Measurements from ENCODE around the gene UBXN10.

The UBXN10 gene

GRCh38 chr1:20234788-20235535, 49.1 kb downstream of the UBXN10 start:
- Mint-ChIP-seq H3K4me3 (no peak overlapping the region), H3K27ac (no peak overlapping the region), H3K36me3 (no peaks in the 10 kb centered on the region), H3K4me1 (peaks cover 2% of the 10 kb centered on the region), H3K27me3 (peaks cover 16% of the 10 kb centered on the region), H3K9me3 (no peaks in the 10 kb centered on the region)
- no peak for DNase-seq (ENCODE audit: low spot score in 2 of 2)
- ATAC-seq (ENCODE audit: low read depth), result no peak

- DNase-seq (ENCODE audit: low spot score in 2 of 2), result no peak
- H3K4me1 Mint-ChIP-seq, result peaks cover 2% of the 10 kb centered on the region
- H3K36me3 Mint-ChIP-seq, result no peaks in the 10 kb centered on the region
- ATAC-seq (ENCODE audit: low read depth), result no peak
- peaks cover 20% of the 10 kb centered on the region for H3K27me3 Mint-ChIP-seq
- no peaks in the 10 kb centered on the region for H3K9me3 Mint-ChIP-seq
- no peak overlapping the region for H3K4me3 Mint-ChIP-seq
- H3K27ac Mint-ChIP-seq, result no peak overlapping the region
These were observed 51.8 kb downstream of the UBXN10 start for GRCh38 chr1:20237646-20238045.

- no peak for ATAC-seq (ENCODE audit: low read depth)
- H3K9me3 Mint-ChIP-seq, result no peaks in the 10 kb centered on the region
- H3K4me1 Mint-ChIP-seq, result no peaks in the 10 kb centered on the region
- no peak overlapping the region for H3K4me3 Mint-ChIP-seq
- H3K36me3 Mint-ChIP-seq, result no peaks in the 10 kb centered on the region
- H3K27ac Mint-ChIP-seq, result no peak overlapping the region
- peaks cover 13% of the 10 kb centered on the region for H3K27me3 Mint-ChIP-seq
- DNase-seq (ENCODE audit: low spot score in 2 of 2), result no peak
These were observed 54.1 kb downstream of the UBXN10 start for GRCh38 chr1:20240012-20240411.

- Mint-ChIP-seq H3K27me3 (peaks cover 11% of the 10 kb centered on the region), H3K4me1 (no peaks in the 10 kb centered on the region), H3K36me3 (no peaks in the 10 kb centered on the region), H3K27ac (no peak overlapping the region), H3K4me3 (no peak overlapping the region), H3K9me3 (no peaks in the 10 kb centered on the region)
- no peak for ATAC-seq (ENCODE audit: low read depth)
- DNase-seq (ENCODE audit: low spot score in 2 of 2), result no peak
These were observed 57.1 kb downstream of the UBXN10 start for GRCh38 chr1:20242890-20243479.

Data from memory B cell (primary cell).